Loucy (cell line): ENCODE results near the gene TMEM158.
A peak's percentile ranks its signal among the peaks of the same experiment; 100 is the strongest.

Source experiments
- H2AFZ ChIP-seq: fragments of 200-600 bp; sonication (generic); 2 replicates; pipeline ENCODE4 v1.6.0; 2016; ENCODE audit warnings: antibody characterized with exemption, mild to moderate bottlenecking, low read length, moderate library complexity
- H3F3A ChIP-seq: fragments of 200-600 bp; 2 replicates; pipeline ENCODE4 v1.6.0; 2016; ENCODE audit warnings: antibody characterized with exemption, low read depth, mild to moderate bottlenecking
- H3K27me3 ChIP-seq: fragments of 200-600 bp; sonication (generic); 2 replicates; pipeline ENCODE4 v1.6.1; 2014; ENCODE audit warnings: low read length, mild to moderate bottlenecking; ENCODE audit not compliant: insufficient read depth, poor library complexity, severe bottlenecking
- H3K36me3 ChIP-seq: fragments of 200-600 bp; sonication (generic); 2 replicates; pipeline ENCODE4 v1.6.1; 2016; ENCODE audit warnings: low read length; ENCODE audit not compliant: insufficient read depth
- H3K4me1 ChIP-seq: fragments of 200-600 bp; sonication (generic); 2 replicates; pipeline ENCODE4 v1.5.1; 2014; ENCODE audit warnings: low read length, mild to moderate bottlenecking; ENCODE audit not compliant: insufficient read depth, poor library complexity, severe bottlenecking
- H3K4me2 ChIP-seq: fragments of 200-600 bp; sonication (generic); 2 replicates; pipeline ENCODE4 v1.6.0; 2014; ENCODE audit warnings: antibody characterized with exemption, low read length, low read depth, mild to moderate bottlenecking; ENCODE audit not compliant: poor library complexity, severe bottlenecking
- H3K4me3 ChIP-seq: fragments of 200-600 bp; sonication (generic); 2 replicates; pipeline ENCODE4 v1.5.1; 2014; ENCODE audit warnings: low read length, mild to moderate bottlenecking, mixed read lengths; ENCODE audit not compliant: poor library complexity, severe bottlenecking
- H3K79me2 ChIP-seq: fragments of 200-600 bp; sonication (generic); 2 replicates; pipeline ENCODE4 v1.6.1; 2014; ENCODE audit warnings: low read length; ENCODE audit not compliant: insufficient read depth
- H3K9ac ChIP-seq: fragments of 200-600 bp; sonication (generic); 2 replicates; pipeline ENCODE4 v1.6.0; 2014; ENCODE audit warnings: mild to moderate bottlenecking, low read depth, low read length, moderate library complexity; ENCODE audit not compliant: poor library complexity, severe bottlenecking
- H3K9me2 ChIP-seq: fragments of 200-600 bp; sonication (generic); replicated peaks from 2 replicates; pipeline ENCODE4 v1.6.1; 2016; ENCODE audit warnings: low read depth, low read length, mixed read lengths
- H3K9me3 ChIP-seq: fragments of 200-600 bp; sonication (generic); 2 replicates; pipeline ENCODE4 v1.6.1; 2014; ENCODE audit warnings: mild to moderate bottlenecking, antibody characterized with exemption, low read length, low read depth; ENCODE audit not compliant: insufficient read depth
- H4K20me1 ChIP-seq: fragments of 200-600 bp; sonication (generic); 2 replicates; pipeline ENCODE4 v1.6.0; 2014; ENCODE audit warnings: antibody characterized with exemption, low read length, mild to moderate bottlenecking; ENCODE audit not compliant: insufficient read depth, poor library complexity, severe bottlenecking
- CTCF ChIP-seq: fragments of 200-600 bp; sonication (generic); conservative IDR thresholded peaks from 2 replicates; pipeline ENCODE4 v1.5.1; 2014; ENCODE audit warnings: mild to moderate bottlenecking, antibody characterized with exemption, low read length
- EZH2phosphoT487 ChIP-seq: fragments of 200-600 bp; IDR thresholded peaks from 2 replicates; pipeline ENCODE4 v1.6.1; 2018; ENCODE audit warnings: antibody characterized with exemption, mild to moderate bottlenecking, moderate library complexity, borderline replicate concordance

TMEM158 gene

GRCh38 chr3:45225465-45226205 is 452 bp downstream of the TMEM158 start:
- Histone ChIP-seq H2AFZ (peak overlapping the region; percentile 54; the same call in 1 of the 2 replicates), H3K36me3 (no peaks in the 10 kb centered on the region), H3F3A (no peaks in the 10 kb centered on the region), H4K20me1 (no peaks in the 10 kb centered on the region), H3K4me3 (peak overlapping the region; percentile 67), H3K79me2 (no peaks in the 10 kb centered on the region), H3K4me1 (peaks cover 7% of the 10 kb centered on the region), H3K27me3 (peaks cover 25% of the 10 kb centered on the region), H3K9me2 (no peaks in the 10 kb centered on the region), H3K9me3 (no peaks in the 10 kb centered on the region), H3K9ac (no peak overlapping the region), H3K4me2 (peak overlapping the region; percentile 60)
- TF ChIP-seq CTCF (no peak), EZH2phosphoT487 (no peak)

- Histone ChIP-seq H3K79me2 (no peaks in the 10 kb centered on the region), H2AFZ (no peak overlapping the region), H3K4me1 (peaks cover 7% of the 10 kb centered on the region), H3K4me3 (peak overlapping the region; percentile 64), H3K36me3 (no peaks in the 10 kb centered on the region), H4K20me1 (no peaks in the 10 kb centered on the region), H3K9me2 (no peaks in the 10 kb centered on the region), H3K9ac (no peak overlapping the region), H3F3A (no peaks in the 10 kb centered on the region), H3K9me3 (no peaks in the 10 kb centered on the region), H3K27me3 (peaks cover 25% of the 10 kb centered on the region), H3K4me2 (no peak overlapping the region)
- TF ChIP-seq CTCF (peak; percentile 44), EZH2phosphoT487 (no peak)
Observed at GRCh38 chr3:45224824-45225464, 1.1 kb downstream of the TMEM158 start.

- H3F3A ChIP-seq: no peaks in the 10 kb centered on the region
- H3K4me2 ChIP-seq: no peak overlapping the region
- H4K20me1 ChIP-seq: no peaks in the 10 kb centered on the region
- H2AFZ ChIP-seq: no peak overlapping the region
- peaks cover 25% of the 10 kb centered on the region for H3K27me3 ChIP-seq
- H3K36me3 ChIP-seq: no peaks in the 10 kb centered on the region
- TF ChIP-seq EZH2phosphoT487 (no peak), CTCF (no peak)
- H3K9me2 ChIP-seq: no peaks in the 10 kb centered on the region
- H3K4me1 ChIP-seq: peaks cover 7% of the 10 kb centered on the region
- H3K9ac ChIP-seq: no peak overlapping the region
- H3K4me3 ChIP-seq: no peak overlapping the region
- no peaks in the 10 kb centered on the region for H3K9me3 ChIP-seq
- no peaks in the 10 kb centered on the region for H3K79me2 ChIP-seq
Observed at GRCh38 chr3:45223889-45224727, 2.0 kb downstream of the TMEM158 start.
